Measurements from ENCODE around the gene GPR142.

GPR142 gene

GRCh38 chr17:74367206-74367605 lies at the start of gene GPR142:
Gene GPR142, plus strand, starts transcription at chr17:74367506. Its CDS starts 2,035 bp downstream, at chr17:74369541.
- DNase-seq (ENCODE audit: low read depth) = no peak

GRCh38 chr17:74318391-74318790 lies 48.9 kb upstream of the GPR142 start:
- DNase-seq (ENCODE audit: low read depth) = no peak

GRCh38 chr17:74324521-74324920 lies 42.8 kb upstream of the GPR142 start:
- DNase-seq (ENCODE audit: low read depth) = no peak

GRCh38 chr17:74325376-74325742 lies 41.9 kb upstream of the GPR142 start:
- DNase-seq (ENCODE audit: low read depth) = no peak

GRCh38 chr17:74325743-74326379 lies 41.4 kb upstream of the GPR142 start, which contains the start of gene KIF19:
Gene KIF19, plus strand, starts transcription at chr17:74326226. Its CDS starts 124 bp downstream, at chr17:74326350.
- peak; percentile 14 for DNase-seq (ENCODE audit: low read depth)

GRCh38 chr17:74326506-74326905 lies 40.8 kb upstream of the GPR142 start:
- no peak for DNase-seq (ENCODE audit: low read depth)

GRCh38 chr17:74328487-74328886 lies 38.8 kb upstream of the GPR142 start:
- DNase-seq (ENCODE audit: low read depth) = no peak

- no peak for DNase-seq (ENCODE audit: low read depth)
Measured at GRCh38 chr17:74329378-74329777, 37.9 kb upstream of the GPR142 start.

- no peak for DNase-seq (ENCODE audit: low read depth)
Measured at GRCh38 chr17:74330446-74330845, 36.9 kb upstream of the GPR142 start.

GRCh38 chr17:74332017-74332650 lies 35.2 kb upstream of the GPR142 start:
- DNase-seq (ENCODE audit: low read depth) = no peak

- no peak for DNase-seq (ENCODE audit: low read depth)
Measured at GRCh38 chr17:74332763-74333283, 34.5 kb upstream of the GPR142 start.

GRCh38 chr17:74334393-74335039 lies 32.8 kb upstream of the GPR142 start:
- no peak for DNase-seq (ENCODE audit: low read depth)

- DNase-seq (ENCODE audit: low read depth) = no peak
Measured at GRCh38 chr17:74335529-74336062, 31.7 kb upstream of the GPR142 start.

- DNase-seq (ENCODE audit: low read depth) = no peak
Measured at GRCh38 chr17:74336307-74336706, 31.0 kb upstream of the GPR142 start.

GRCh38 chr17:74337834-74338500 lies 29.3 kb upstream of the GPR142 start:
- no peak for DNase-seq (ENCODE audit: low read depth)

GRCh38 chr17:74339537-74340195 lies 27.6 kb upstream of the GPR142 start:
- DNase-seq (ENCODE audit: low read depth) = no peak

- DNase-seq (ENCODE audit: low read depth) = no peak
Measured at GRCh38 chr17:74340470-74341023, 26.8 kb upstream of the GPR142 start.

- DNase-seq (ENCODE audit: low read depth) = no peak
Measured at GRCh38 chr17:74342224-74342623, 25.1 kb upstream of the GPR142 start.

GRCh38 chr17:74343121-74343520 lies 24.2 kb upstream of the GPR142 start:
- no peak for DNase-seq (ENCODE audit: low read depth)

GRCh38 chr17:74343526-74344284 lies 23.6 kb upstream of the GPR142 start:
- no peak for DNase-seq (ENCODE audit: low read depth)

GRCh38 chr17:74344658-74345057 lies 22.6 kb upstream of the GPR142 start:
- no peak for DNase-seq (ENCODE audit: low read depth)

Measured in stimulated activated CD8-positive, alpha-beta memory T cell treated with anti-CD3 and anti-CD28 coated beads, Interleukin-15, amount 100 ng/mL, for 24 hours (primary cell).